Stimulated activated CD8-positive, alpha-beta memory T cell treated with anti-CD3 and anti-CD28 coated beads, Interleukin-12 subunit alpha, Interleukin-12 subunit beta, amount 100 ng/mL, for 24 hours (primary cell): Measurements from ENCODE around the gene ULK2.

ENCODE experiments used
- DNase-seq: peaks from one replicate; pipeline ENCODE4 v3.0.0-alpha.2; 2020; ENCODE audit errors: extremely low read depth

The ULK2 gene

GRCh38 chr17:19726631-19727376, 140.9 kb downstream of the ULK2 start:
- no peak for DNase-seq

DNA sequence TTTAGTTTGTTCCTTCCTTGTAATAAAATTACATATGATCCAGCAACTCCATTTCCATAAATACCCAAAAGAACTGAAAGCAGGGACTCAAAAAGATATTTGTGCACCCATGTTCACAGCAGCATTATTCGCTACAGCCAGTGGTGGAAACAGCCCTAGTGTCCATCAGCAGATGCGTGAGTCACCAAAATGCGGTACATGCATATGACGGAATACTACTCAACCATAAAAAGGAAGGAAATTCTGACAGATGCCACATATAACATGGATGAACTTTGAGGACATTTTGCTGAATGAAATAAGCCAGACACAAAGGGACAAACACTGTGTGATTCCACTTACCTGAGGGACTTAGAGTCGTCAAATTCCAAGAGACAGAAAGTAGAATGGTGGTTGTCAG, 142.2 kb downstream of the ULK2 start:
- DNase-seq = no peak

- no peak for DNase-seq
These were observed 143.0 kb downstream of the ULK2 start for GRCh38 chr17:19724501-19725420.

DNA sequence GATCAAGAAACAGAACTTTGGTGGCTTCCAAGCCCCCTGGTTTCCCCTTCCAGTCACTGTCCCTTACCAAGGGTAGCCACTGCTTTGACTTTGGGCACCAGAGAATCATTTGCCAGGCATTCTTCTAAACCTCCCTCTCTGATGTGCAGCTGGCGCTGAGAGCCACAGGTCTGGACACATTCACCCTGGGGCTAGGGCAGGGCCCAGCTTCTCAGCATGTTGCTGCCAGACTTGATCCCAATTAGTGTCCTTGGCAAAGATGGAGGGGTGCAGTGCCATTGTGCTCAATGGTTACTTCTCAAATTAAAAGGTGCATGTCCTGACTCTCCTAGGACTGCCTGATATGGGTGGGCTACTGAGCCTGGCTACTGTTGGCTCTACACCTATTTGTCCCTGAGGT, 143.8 kb downstream of the ULK2 start:
- DNase-seq = no peak
